ENCODE data around the gene MED16.

MED16 gene

DNA sequence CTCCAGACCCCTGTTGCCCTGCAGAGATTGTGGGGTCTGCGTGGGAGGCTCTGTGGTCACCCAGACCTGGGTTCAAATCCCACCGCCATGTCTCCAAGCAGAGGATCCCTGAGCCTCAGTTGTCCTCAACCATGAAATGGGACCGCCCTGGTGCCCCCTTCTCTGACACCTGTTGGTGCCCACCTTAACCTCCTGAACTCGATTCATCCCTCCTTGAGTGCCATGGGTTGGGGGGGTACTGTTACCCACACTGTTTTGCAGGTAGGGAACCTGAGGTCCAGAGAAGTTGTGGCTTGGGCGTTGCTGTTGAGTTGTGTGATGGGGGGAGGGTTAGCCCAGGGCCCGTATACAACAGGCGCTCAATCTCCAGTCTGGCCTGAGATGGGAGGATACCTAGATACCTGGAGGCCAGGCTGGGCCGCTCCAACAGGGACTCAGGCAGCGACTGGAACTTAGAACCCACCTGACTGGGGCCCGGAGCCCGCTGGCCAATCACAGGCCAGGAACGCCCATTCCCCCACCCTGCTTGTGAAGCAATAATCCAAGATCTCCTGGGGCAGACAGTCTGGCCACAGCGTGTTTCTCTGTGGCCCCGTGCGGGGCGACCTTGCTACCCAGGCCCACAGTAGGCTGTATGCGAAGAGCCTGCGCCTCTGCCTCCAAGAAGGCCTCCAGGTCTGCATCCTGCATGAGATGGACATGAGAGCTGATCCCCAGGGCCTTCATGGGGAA, 35.6 kb upstream of the MED16 start:
- peak; percentile 80 for DNase-seq

- DNase-seq: no peak
These were observed 34.9 kb upstream of the MED16 start for GRCh38 chr19:927780-928401.

- no peak for DNase-seq
These were observed 34.4 kb upstream of the MED16 start for GRCh38 chr19:927351-927779.

DNA sequence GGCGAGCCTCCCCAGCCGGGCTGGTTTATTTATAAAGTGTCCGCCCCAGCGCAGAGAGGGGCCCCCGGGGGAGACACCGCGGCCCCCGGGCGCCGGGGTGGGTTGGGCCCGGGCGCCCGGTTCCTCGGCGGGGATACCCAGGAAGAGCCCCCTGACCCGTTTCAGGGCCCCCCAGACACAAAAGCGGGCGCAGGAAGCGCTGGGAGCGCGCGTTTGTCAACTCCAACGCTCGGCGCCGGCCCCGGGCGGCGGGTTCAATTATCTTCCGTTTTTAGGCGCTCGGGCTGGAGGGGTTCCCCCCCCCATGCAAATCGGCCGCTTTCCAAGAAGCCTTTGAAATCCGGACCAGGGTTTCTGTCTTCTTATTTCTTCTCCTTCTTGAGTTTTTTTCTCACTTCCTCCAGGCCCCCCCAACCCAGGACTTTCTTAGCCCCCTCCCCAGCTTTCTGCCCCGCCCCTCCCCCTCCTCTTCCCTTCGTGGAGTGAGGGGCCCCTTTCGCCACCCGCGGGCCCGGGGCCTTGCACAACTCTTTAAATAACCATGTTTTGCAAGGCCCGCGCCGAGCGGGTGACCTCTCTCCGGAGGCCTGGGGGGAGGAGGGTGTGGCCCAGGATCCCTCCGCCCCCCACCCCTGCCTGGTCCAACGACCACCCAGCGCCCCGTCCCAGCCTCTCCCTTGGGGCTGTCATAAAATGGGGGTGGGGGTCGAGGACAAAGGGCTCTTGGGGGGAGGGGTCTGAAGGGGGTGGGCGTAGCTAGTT, 33.8 kb upstream of the MED16 start:
- no peak for DNase-seq

DNA sequence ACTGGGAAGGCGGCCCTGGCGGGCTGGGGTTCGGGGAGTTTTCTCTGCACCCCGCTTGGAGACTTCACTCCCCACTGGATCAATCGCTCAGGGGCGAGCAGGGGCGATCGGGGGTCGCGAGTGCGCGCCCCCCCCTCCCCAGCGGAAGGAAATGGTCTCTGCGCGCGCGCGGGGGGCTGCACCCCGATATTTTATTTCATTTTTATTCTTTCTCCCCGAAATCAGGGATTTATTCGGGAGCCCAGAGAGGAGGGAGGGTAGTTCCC, 33.3 kb upstream of the MED16 start:
- DNase-seq: no peak

GRCh38 chr19:925526-926322, 32.7 kb upstream of the MED16 start, which contains the start of gene ARID3A:
Gene ARID3A, plus strand, starts transcription at chr19:926035. Its CDS starts 3,494 bp downstream, at chr19:929529.
- DNase-seq: peak; percentile 95

- peak; percentile 93 for DNase-seq
These were observed 32.1 kb upstream of the MED16 start for GRCh38 chr19:925087-925525.

- DNase-seq: no peak
These were observed 31.6 kb upstream of the MED16 start for GRCh38 chr19:924553-925086.

GRCh38 chr19:920051-920864, 27.3 kb upstream of the MED16 start:
- DNase-seq: no peak

DNA sequence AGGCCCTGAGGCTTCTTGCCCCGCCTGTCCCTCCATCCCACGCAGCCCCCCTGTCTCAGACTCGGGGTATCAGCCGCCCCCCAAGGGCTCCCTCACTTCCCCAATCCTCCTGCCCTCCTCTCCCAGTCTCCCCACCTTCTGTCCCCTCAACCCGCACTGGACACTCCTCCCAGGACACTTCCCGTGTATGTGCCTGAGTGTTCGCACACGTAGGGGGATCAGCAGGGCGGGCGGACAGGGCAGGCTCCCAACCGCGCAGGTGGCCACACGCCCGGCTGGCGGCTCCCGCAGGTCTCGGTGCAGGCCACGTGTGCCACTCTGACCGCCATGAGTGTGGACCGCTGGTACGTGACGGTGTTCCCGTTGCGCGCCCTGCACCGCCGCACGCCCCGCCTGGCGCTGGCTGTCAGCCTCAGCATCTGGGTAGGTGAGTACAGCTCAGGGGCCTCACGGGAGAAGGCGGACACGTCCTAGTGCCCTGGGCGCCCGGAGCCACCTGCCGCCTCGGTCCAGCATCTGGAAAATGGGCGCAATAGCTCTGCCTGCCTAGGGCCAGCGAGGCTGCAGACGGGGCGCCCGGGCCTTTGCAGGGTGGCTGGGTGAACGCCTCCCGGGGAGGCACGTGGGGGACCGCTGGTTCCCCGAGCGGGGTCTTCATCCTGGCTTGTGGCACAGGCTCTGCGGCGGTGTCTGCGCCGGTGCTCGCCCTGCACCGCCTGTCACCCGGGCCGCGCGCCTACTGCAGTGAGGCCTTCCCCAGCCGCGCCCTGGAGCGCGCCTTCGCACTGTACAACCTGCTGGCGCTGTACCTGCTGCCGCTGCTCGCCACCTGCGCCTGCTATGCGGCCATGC, 26.4 kb upstream of the MED16 start:
- no peak for DNase-seq

DNA sequence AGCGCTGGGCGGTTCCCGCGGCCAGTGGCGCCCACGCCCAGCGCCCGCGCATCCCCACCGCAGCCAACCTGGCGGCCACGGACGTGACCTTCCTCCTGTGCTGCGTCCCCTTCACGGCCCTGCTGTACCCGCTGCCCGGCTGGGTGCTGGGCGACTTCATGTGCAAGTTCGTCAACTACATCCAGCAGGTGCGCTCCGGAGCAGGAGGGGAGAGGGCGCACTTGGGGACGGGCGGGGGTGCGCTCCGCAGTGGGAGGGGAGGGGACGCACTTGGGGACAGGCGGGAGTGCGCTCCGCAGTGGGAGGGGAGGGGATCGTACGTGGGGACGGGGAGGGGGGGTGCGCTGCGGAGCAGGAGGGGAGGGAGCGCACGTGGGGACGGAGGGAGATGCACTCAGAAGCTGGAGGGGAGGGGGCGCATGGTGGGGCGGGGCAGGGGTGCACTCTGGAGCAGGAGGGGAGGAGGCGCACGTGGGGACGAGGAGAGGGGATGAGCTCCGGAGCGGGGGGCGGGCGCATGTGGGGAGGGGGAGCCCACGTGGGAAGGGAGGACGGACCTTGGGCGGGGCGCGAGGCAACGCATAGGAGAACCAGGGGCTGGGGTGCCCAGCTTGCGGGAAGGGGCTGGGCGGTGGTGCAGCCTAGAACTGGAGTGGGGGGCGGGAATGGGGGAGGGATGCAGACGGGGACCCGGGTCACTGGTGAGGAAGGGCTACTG, 25.7 kb upstream of the MED16 start:
- no peak for DNase-seq

GRCh38 chr19:918152-918437, 25.1 kb upstream of the MED16 start:
- DNase-seq: no peak

DNA sequence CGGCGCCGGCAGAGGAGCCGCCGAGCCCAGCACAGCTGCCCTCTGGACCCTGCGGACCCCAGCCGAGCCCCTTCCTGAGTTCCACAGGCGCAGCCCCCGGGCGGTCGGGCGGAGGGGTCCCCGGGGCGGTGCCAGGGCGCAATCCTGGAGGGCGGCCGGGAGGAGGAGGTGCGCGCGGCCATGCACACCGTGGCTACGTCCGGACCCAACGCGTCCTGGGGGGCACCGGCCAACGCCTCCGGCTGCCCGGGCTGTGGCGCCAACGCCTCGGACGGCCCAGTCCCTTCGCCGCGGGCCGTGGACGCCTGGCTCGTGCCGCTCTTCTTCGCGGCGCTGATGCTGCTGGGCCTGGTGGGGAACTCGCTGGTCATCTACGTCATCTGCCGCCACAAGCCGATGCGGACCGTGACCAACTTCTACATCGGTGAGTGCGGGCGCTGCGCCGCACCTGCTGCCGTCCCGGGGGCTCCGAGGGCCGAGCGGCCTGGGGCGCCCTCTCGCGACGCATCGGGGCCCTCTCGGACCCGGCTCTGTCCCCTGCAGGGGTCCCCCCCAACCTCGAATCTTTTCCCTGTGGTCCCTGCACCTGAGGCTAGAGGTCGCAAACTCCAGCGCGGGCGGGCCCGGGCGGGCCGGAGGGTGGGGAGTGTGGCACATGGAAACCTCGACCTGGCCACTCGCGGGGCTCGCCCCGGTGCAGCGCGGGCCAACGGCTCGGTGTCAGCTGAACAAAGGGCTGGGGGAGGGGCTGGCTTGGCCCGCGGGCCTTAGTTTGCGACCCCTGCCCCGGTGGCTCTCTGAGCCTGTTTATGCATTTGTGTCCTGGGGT, 24.6 kb upstream of the MED16 start, which contains the start of gene KISS1R:
Gene KISS1R (plus strand): TSS at position 11 of the 829 bp plus-strand sequence. CDS start 170 bp downstream, at position 181.
- peak; percentile 99 for DNase-seq

GRCh38 chr19:916645-917322, 23.8 kb upstream of the MED16 start:
- no peak for DNase-seq

- peak; percentile 96 for DNase-seq
These were observed 20.2 kb upstream of the MED16 start, which contains the start of gene R3HDM4 for GRCh38 chr19:913080-913748. Gene R3HDM4, minus strand, starts transcription at chr19:913219. Its CDS starts 62 bp downstream, at chr19:913157.

- no peak for DNase-seq
These were observed 19.4 kb upstream of the MED16 start for GRCh38 chr19:912181-913079.

Measured in 8988T (cell line).